ENCODE measurements around the gene F7.

F7 gene

DNA sequence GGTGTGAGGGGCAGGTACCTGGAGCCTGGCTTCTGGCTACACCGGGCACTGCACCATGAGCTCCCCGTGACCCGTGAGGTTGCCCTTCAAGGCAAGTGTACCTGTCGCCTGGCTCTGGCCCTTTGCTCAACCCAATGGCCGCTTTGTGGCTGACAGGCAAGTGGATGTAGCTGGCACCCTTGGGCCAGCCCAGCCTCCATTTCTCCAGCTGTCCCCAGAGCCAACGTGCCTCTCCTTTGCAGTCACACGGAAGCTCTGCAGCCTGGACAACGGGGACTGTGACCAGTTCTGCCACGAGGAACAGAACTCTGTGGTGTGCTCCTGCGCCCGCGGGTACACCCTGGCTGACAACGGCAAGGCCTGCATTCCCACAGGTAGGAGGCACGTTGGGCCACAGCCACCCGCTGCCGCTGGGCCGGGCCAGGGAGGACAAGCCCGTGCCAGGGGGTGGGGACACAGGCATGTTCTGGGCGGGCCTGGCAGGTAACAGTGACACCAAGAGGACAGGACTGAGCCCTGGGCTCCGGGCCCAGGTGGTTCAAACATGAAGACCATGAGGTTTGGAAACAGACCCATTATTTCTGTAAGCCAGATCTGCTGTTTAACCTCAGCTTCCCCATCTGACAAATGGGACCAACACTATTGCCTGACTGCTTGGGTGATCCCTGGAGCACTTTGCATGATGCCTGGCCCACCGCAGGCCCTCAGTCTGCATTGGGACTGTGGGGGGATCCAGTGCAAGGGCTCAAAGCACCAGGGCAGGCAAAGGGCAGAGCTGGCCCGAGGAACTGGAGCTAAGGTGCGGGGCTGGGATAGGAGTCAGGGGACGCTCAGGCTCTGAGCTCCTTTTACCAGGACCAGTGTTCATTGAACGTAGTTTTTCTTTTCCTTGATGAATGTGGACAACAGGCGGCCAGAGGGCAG lies 35.3 kb downstream of the F7 start:
- TF ChIP-seq, protein P1, sequence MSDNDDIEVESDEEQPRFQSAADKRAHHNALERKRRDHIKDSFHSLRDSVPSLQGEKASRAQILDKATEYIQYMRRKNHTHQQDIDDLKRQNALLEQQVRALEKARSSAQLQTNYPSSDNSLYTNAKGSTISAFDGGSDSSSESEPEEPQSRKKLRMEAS (IDR thresholded peaks at IDR 0.05) = no peak
- TF ChIP-seq, protein P2, sequence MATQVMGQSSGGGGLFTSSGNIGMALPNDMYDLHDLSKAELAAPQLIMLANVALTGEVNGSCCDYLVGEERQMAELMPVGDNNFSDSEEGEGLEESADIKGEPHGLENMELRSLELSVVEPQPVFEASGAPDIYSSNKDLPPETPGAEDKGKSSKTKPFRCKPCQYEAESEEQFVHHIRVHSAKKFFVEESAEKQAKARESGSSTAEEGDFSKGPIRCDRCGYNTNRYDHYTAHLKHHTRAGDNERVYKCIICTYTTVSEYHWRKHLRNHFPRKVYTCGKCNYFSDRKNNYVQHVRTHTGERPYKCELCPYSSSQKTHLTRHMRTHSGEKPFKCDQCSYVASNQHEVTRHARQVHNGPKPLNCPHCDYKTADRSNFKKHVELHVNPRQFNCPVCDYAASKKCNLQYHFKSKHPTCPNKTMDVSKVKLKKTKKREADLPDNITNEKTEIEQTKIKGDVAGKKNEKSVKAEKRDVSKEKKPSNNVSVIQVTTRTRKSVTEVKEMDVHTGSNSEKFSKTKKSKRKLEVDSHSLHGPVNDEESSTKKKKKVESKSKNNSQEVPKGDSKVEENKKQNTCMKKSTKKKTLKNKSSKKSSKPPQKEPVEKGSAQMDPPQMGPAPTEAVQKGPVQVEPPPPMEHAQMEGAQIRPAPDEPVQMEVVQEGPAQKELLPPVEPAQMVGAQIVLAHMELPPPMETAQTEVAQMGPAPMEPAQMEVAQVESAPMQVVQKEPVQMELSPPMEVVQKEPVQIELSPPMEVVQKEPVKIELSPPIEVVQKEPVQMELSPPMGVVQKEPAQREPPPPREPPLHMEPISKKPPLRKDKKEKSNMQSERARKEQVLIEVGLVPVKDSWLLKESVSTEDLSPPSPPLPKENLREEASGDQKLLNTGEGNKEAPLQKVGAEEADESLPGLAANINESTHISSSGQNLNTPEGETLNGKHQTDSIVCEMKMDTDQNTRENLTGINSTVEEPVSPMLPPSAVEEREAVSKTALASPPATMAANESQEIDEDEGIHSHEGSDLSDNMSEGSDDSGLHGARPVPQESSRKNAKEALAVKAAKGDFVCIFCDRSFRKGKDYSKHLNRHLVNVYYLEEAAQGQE (IDR thresholded peaks at IDR 0.05; ENCODE audit: low read depth) = no peak
- TF ChIP-seq EP300 (IDR thresholded peaks at IDR 0.05; ENCODE audit: borderline replicate concordance) = no peak
- no peak for TF ChIP-seq CREB1 (IDR thresholded peaks at IDR 0.05; ENCODE audit: low read depth)
- TF ChIP-seq RAD21 (IDR thresholded peaks at IDR 0.05; ENCODE audit: low read depth) = no peak
- TF ChIP-seq FOXM1 (IDR thresholded peaks at IDR 0.05; ENCODE audit: borderline replicate concordance, low read depth) = no peak
- TF ChIP-seq ZBTB7A (IDR thresholded peaks at IDR 0.05; ENCODE audit: low read depth) = no peak

DNA sequence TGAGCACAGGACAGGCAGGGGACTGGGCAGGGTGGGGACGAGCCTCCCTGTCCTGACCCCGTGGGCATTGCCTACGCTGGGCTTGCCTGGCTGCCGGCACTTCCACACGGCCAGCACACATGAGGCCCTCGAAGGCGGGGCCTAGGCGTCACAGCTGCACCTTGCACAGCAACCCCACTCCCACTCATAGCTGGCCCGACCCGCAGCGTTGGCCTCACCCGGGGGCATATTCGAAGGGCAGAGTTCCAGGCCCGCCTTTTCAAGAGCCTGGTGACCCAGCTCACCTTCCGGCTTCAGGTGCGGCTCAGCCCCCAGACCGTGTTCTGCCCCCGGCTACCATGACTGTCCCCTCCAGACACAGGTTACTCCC lies 36.0 kb downstream of the F7 start:
- no peak for TF ChIP-seq EP300 (IDR thresholded peaks at IDR 0.05; ENCODE audit: borderline replicate concordance)
- no peak for TF ChIP-seq FOXM1 (IDR thresholded peaks at IDR 0.05; ENCODE audit: borderline replicate concordance, low read depth)
- no peak for TF ChIP-seq TEAD4 (IDR thresholded peaks at IDR 0.05)
- TF ChIP-seq ZBTB7A (IDR thresholded peaks at IDR 0.05; ENCODE audit: low read depth) = no peak
- TF ChIP-seq, protein P2 (IDR thresholded peaks at IDR 0.05; ENCODE audit: low read depth) = no peak
- TF ChIP-seq CREB1 (IDR thresholded peaks at IDR 0.05; ENCODE audit: low read depth) = no peak
- TF ChIP-seq YY1 (IDR thresholded peaks at IDR 0.05; ENCODE audit: low read depth) = no peak
- TF ChIP-seq TCF12 (IDR thresholded peaks at IDR 0.05; ENCODE audit: low read depth) = no peak
- TF ChIP-seq TAF1 (IDR thresholded peaks at IDR 0.05; ENCODE audit: low read depth) = no peak
- TF ChIP-seq EGR1 (IDR thresholded peaks at IDR 0.05) = no peak
- TF ChIP-seq NFIC (IDR thresholded peaks at IDR 0.05) = no peak
- TF ChIP-seq, protein P1 (IDR thresholded peaks at IDR 0.05) = no peak

DNA sequence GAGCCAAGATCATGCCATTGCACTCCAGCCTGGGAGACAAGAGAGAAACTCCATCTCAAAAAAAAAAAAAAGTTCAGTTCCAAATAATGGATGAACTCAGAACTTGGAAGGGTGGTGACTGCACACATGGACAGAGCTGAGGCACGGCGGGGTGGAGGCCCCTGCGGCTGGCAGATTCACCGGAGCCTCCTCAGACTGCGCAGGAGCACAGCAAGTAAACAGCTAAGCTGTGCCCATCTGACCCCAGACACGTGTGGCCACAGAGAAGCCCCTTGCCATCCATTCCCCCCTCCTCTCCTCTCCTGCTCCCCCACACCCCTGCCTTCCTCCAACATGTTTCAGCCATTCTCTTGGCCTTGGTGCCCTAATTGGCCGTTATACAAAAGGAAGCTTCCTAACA lies 37.3 kb downstream of the F7 start:
- TF ChIP-seq TAF1 (IDR thresholded peaks at IDR 0.05; ENCODE audit: low read depth) (no peak), NFIC (IDR thresholded peaks at IDR 0.05) (no peak), CREB1 (IDR thresholded peaks at IDR 0.05; ENCODE audit: low read depth) (no peak), CEBPB (IDR thresholded peaks at IDR 0.05) (no peak), TEAD4 (IDR thresholded peaks at IDR 0.05) (no peak), EP300 (IDR thresholded peaks at IDR 0.05; ENCODE audit: borderline replicate concordance) (no peak), RAD21 (IDR thresholded peaks at IDR 0.05; ENCODE audit: low read depth) (no peak), YY1 (IDR thresholded peaks at IDR 0.05; ENCODE audit: low read depth) (no peak), EGR1 (IDR thresholded peaks at IDR 0.05) (no peak), FOXM1 (IDR thresholded peaks at IDR 0.05; ENCODE audit: borderline replicate concordance, low read depth) (no peak), ZBTB7A (IDR thresholded peaks at IDR 0.05; ENCODE audit: low read depth) (no peak), TCF12 (IDR thresholded peaks at IDR 0.05; ENCODE audit: low read depth) (no peak)
- TF ChIP-seq, protein P2 (IDR thresholded peaks at IDR 0.05; ENCODE audit: low read depth) = no peak
- TF ChIP-seq, protein P3, sequence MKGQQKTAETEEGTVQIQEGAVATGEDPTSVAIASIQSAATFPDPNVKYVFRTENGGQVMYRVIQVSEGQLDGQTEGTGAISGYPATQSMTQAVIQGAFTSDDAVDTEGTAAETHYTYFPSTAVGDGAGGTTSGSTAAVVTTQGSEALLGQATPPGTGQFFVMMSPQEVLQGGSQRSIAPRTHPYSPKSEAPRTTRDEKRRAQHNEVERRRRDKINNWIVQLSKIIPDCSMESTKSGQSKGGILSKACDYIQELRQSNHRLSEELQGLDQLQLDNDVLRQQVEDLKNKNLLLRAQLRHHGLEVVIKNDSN (IDR thresholded peaks at IDR 0.05) = no peak
- TF ChIP-seq, protein P1 (IDR thresholded peaks at IDR 0.05) = no peak

DNA sequence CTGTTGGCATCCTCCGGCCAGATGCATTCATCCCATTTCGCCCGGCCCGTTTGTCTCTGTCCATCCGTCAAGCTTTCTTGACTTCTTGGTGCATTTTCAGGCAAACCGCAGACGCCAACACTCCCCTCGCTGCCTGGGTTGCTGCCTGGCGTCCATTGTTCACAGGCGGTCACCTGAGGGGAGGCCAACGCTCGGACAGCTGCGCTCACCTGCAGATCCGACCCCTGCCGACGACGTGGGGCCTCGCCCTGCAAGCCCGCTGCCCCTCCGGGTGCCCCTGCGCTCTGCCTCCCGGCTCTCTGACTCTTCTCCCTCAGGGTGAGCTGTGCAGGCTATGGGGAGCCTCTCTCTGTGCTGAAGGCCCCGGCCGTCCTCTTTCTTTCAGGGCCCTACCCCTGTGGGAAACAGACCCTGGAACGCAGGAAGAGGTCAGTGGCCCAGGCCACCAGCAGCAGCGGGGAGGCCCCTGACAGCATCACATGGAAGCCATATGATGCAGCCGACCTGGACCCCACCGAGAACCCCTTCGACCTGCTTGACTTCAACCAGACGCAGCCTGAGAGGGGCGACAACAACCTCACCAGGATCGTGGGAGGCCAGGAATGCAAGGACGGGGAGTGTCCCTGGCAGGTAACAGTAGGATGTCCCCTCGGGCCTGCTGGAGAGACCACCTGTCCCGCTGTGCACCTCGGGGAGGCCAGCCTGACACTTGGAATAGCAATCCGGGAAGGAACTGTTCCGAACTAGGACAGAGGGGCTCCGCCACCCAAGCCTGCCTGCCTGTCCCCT lies 38.1 kb downstream of the F7 start:
- no peak for TF ChIP-seq YY1 (IDR thresholded peaks at IDR 0.05; ENCODE audit: low read depth)
- TF ChIP-seq, protein P3 (IDR thresholded peaks at IDR 0.05) = no peak
- no peak for TF ChIP-seq EGR1 (IDR thresholded peaks at IDR 0.05)
- no peak for TF ChIP-seq TEAD4 (IDR thresholded peaks at IDR 0.05)
- no peak for TF ChIP-seq EP300 (IDR thresholded peaks at IDR 0.05; ENCODE audit: borderline replicate concordance)
- TF ChIP-seq CREB1 (IDR thresholded peaks at IDR 0.05; ENCODE audit: low read depth) = no peak
- TF ChIP-seq ZBTB7A (IDR thresholded peaks at IDR 0.05; ENCODE audit: low read depth) = no peak
- TF ChIP-seq, protein P1 (IDR thresholded peaks at IDR 0.05) = no peak
- TF ChIP-seq, protein P2 (IDR thresholded peaks at IDR 0.05; ENCODE audit: low read depth) = no peak
- no peak for TF ChIP-seq RAD21 (IDR thresholded peaks at IDR 0.05; ENCODE audit: low read depth)

Measured in Ishikawa (cell line).